ENCODE measurements around the gene GGCX.

GGCX gene

GRCh38 chr2:85597241-85597640 lies 35.9 kb upstream of the GGCX start:
- no peak overlapping the region for H3K9ac ChIP-seq
- no peak overlapping the region for H3K27ac ChIP-seq
- H3K4me1 ChIP-seq, result peaks cover 20% of the 10 kb centered on the region
- H2AFZ ChIP-seq, result no peak overlapping the region
- H3K36me3 ChIP-seq (ENCODE audit: control insufficient read depth, insufficient read depth, low read length), result no peaks in the 10 kb centered on the region
- no peaks in the 10 kb centered on the region for H3K9me3 ChIP-seq (ENCODE audit: control insufficient read depth, low read length)
- no peak for TF ChIP-seq CTCF (IDR thresholded peaks at IDR 0.05)
- peaks cover 14% of the 10 kb centered on the region for H3K79me2 ChIP-seq
- no peaks in the 10 kb centered on the region for H3K27me3 ChIP-seq (ENCODE audit: control insufficient read depth, insufficient read depth, low read length)
- H3K4me3 ChIP-seq (ENCODE audit: low read depth, low read length), result no peak overlapping the region
- no peak overlapping the region for H3K4me2 ChIP-seq (ENCODE audit: low read length)

DNA sequence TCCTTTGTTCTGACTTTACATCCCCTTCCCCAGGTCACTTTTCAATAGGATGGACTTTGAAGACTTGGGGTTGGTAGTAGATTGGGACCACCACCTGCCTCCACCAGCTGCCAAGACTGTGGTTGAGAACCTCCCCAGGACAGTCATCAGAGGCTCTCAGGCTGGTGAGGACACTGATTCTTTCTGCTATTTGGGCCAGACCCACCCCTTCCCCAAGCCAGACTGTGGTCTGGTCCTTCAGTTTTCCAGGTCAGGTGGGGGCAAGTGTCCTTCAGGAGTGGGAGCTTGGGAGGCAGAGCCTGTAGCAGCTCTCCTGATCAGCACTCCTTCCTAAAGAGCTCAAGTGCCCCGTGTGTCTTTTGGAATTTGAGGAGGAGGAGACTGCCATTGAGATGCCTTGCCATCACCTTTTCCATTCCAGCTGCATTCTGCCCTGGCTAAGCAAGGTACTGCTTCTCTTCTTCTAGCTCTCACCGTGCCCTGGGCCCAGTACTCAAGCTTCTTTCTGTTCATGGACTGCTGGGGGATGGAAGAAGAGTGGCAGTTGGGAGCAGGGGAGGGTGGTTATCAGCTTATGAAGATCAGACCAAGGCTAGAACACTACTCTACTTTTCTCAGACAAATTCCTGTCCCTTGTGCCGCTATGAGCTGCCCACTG lies 35.3 kb upstream of the GGCX start:
- Histone ChIP-seq H3K9ac (no peak overlapping the region), H2AFZ (no peak overlapping the region), H3K79me2 (peaks cover 20% of the 10 kb centered on the region), H3K9me3 (ENCODE audit: control insufficient read depth, low read length) (no peaks in the 10 kb centered on the region), H3K36me3 (ENCODE audit: control insufficient read depth, insufficient read depth, low read length) (no peaks in the 10 kb centered on the region), H3K27ac (no peak overlapping the region), H3K4me1 (peaks cover 18% of the 10 kb centered on the region), H3K27me3 (ENCODE audit: control insufficient read depth, insufficient read depth, low read length) (no peaks in the 10 kb centered on the region), H3K4me3 (ENCODE audit: low read depth, low read length) (peak overlapping the region; percentile 86), H3K4me2 (ENCODE audit: low read length) (peak overlapping the region; percentile 89)
- TF ChIP-seq CTCF (IDR thresholded peaks at IDR 0.05), result no peak

- peak overlapping the region; percentile 86 for H3K4me3 ChIP-seq (ENCODE audit: low read depth, low read length)
- H3K4me1 ChIP-seq, result peaks cover 15% of the 10 kb centered on the region
- H3K4me2 ChIP-seq (ENCODE audit: low read length), result peak overlapping the region; percentile 89
- no peaks in the 10 kb centered on the region for H3K9me3 ChIP-seq (ENCODE audit: control insufficient read depth, low read length)
- no peaks in the 10 kb centered on the region for H3K27me3 ChIP-seq (ENCODE audit: control insufficient read depth, insufficient read depth, low read length)
- no peak overlapping the region for H3K9ac ChIP-seq
- peaks cover 26% of the 10 kb centered on the region for H3K79me2 ChIP-seq
- no peaks in the 10 kb centered on the region for H3K36me3 ChIP-seq (ENCODE audit: control insufficient read depth, insufficient read depth, low read length)
- H2AFZ ChIP-seq, result peak overlapping the region; percentile 81
- H3K27ac ChIP-seq, result peak overlapping the region; percentile 86
- no peak for TF ChIP-seq CTCF (IDR thresholded peaks at IDR 0.05)
Measured at GRCh38 chr2:85596026-85596333, 34.7 kb upstream of the GGCX start.

- Histone ChIP-seq H2AFZ (peak within 1 kb of the TSS; percentile 86), H3K27me3 (ENCODE audit: control insufficient read depth, insufficient read depth, low read length) (no peaks in the 10 kb centered on the region), H3K79me2 (peaks cover 29% of the 10 kb centered on the region), H3K4me1 (peaks cover 15% of the 10 kb centered on the region), H3K9me3 (ENCODE audit: control insufficient read depth, low read length) (no peaks in the 10 kb centered on the region), H3K36me3 (ENCODE audit: control insufficient read depth, insufficient read depth, low read length) (no peaks in the 10 kb centered on the region), H3K27ac (peak within 1 kb of the TSS; percentile 86), H3K4me2 (ENCODE audit: low read length) (peak within 1 kb of the TSS; percentile 89), H3K9ac (peak within 1 kb of the TSS; percentile 32), H3K4me3 (ENCODE audit: low read depth, low read length) (peak within 1 kb of the TSS; percentile 86)
- TF ChIP-seq CTCF (IDR thresholded peaks at IDR 0.05), result no peak
Measured at GRCh38 chr2:85595301-85596025, 34.2 kb upstream of the GGCX start, which contains the start of gene RNF181. TSS of gene RNF181 (plus strand) at chr2:85595745. CDS start at chr2:85595764, 19 bp downstream.
